ENCODE measurements around the gene OSMR.

OSMR gene

GRCh38 chr5:38845526-38846378 lies at the start of gene OSMR:
Gene OSMR (plus strand): TSS chr5:38846012. CDS start chr5:38869045, 23,033 bp downstream.
- Histone ChIP-seq H3K36me3 (ENCODE audit: insufficient read depth, low read length) (no peaks in the 10 kb centered on the region), H3K9me2 (replicated peaks; ENCODE audit: low read depth, low read length) (no peaks in the 10 kb centered on the region), H3K4me2 (ENCODE audit: low read depth, low read length, poor library complexity, severe bottlenecking) (no peak within 1 kb of the TSS), H3K9me3 (ENCODE audit: insufficient read depth, low read depth, low read length) (no peaks in the 10 kb centered on the region), H3K9ac (ENCODE audit: low read depth, low read length, poor library complexity, severe bottlenecking) (no peak within 1 kb of the TSS), H3K27me3 (ENCODE audit: insufficient read depth, low read length, poor library complexity, severe bottlenecking) (no peaks in the 10 kb centered on the region), H4K20me1 (ENCODE audit: insufficient read depth, low read length, poor library complexity, severe bottlenecking) (no peaks in the 10 kb centered on the region), H2AFZ (ENCODE audit: low read length) (no peak within 1 kb of the TSS), H3K4me3 (ENCODE audit: low read length, poor library complexity, severe bottlenecking) (no peak within 1 kb of the TSS), H3F3A (ENCODE audit: low read depth) (no peaks in the 10 kb centered on the region), H3K79me2 (ENCODE audit: insufficient read depth, low read length) (no peaks in the 10 kb centered on the region), H3K4me1 (ENCODE audit: insufficient read depth, low read length, poor library complexity, severe bottlenecking) (no peaks in the 10 kb centered on the region)
- TF ChIP-seq EZH2phosphoT487 (IDR thresholded peaks at IDR 0.05; ENCODE audit: borderline replicate concordance) (no peak), CTCF (conservative IDR thresholded peaks at IDR 0.05; ENCODE audit: low read length) (no peak)

- Histone ChIP-seq H3K4me3 (ENCODE audit: low read length, poor library complexity, severe bottlenecking) (no peak overlapping the region), H3K27me3 (ENCODE audit: insufficient read depth, low read length, poor library complexity, severe bottlenecking) (no peaks in the 10 kb centered on the region), H2AFZ (ENCODE audit: low read length) (no peak overlapping the region), H3K36me3 (ENCODE audit: insufficient read depth, low read length) (no peaks in the 10 kb centered on the region), H3K9me2 (replicated peaks; ENCODE audit: low read depth, low read length) (no peaks in the 10 kb centered on the region), H3K79me2 (ENCODE audit: insufficient read depth, low read length) (no peaks in the 10 kb centered on the region), H4K20me1 (ENCODE audit: insufficient read depth, low read length, poor library complexity, severe bottlenecking) (no peaks in the 10 kb centered on the region), H3K4me1 (ENCODE audit: insufficient read depth, low read length, poor library complexity, severe bottlenecking) (no peaks in the 10 kb centered on the region), H3K9me3 (ENCODE audit: insufficient read depth, low read depth, low read length) (no peaks in the 10 kb centered on the region), H3K9ac (ENCODE audit: low read depth, low read length, poor library complexity, severe bottlenecking) (no peak overlapping the region), H3F3A (ENCODE audit: low read depth) (no peaks in the 10 kb centered on the region), H3K4me2 (ENCODE audit: low read depth, low read length, poor library complexity, severe bottlenecking) (no peak overlapping the region)
- TF ChIP-seq EZH2phosphoT487 (IDR thresholded peaks at IDR 0.05; ENCODE audit: borderline replicate concordance) (no peak), CTCF (conservative IDR thresholded peaks at IDR 0.05; ENCODE audit: low read length) (no peak)
These were observed 49.1 kb upstream of the OSMR start for GRCh38 chr5:38796742-38797108.

GRCh38 chr5:38797838-38798237 lies 48.0 kb upstream of the OSMR start:
- Histone ChIP-seq H3K9ac (ENCODE audit: low read depth, low read length, poor library complexity, severe bottlenecking) (no peak overlapping the region), H3K9me2 (replicated peaks; ENCODE audit: low read depth, low read length) (no peaks in the 10 kb centered on the region), H3K4me1 (ENCODE audit: insufficient read depth, low read length, poor library complexity, severe bottlenecking) (no peaks in the 10 kb centered on the region), H3K4me3 (ENCODE audit: low read length, poor library complexity, severe bottlenecking) (no peak overlapping the region), H2AFZ (ENCODE audit: low read length) (no peak overlapping the region), H3K36me3 (ENCODE audit: insufficient read depth, low read length) (no peaks in the 10 kb centered on the region), H3K27me3 (ENCODE audit: insufficient read depth, low read length, poor library complexity, severe bottlenecking) (no peaks in the 10 kb centered on the region), H3F3A (ENCODE audit: low read depth) (no peaks in the 10 kb centered on the region), H3K9me3 (ENCODE audit: insufficient read depth, low read depth, low read length) (no peaks in the 10 kb centered on the region), H3K4me2 (ENCODE audit: low read depth, low read length, poor library complexity, severe bottlenecking) (no peak overlapping the region), H3K79me2 (ENCODE audit: insufficient read depth, low read length) (no peaks in the 10 kb centered on the region), H4K20me1 (ENCODE audit: insufficient read depth, low read length, poor library complexity, severe bottlenecking) (no peaks in the 10 kb centered on the region)
- no peak for TF ChIP-seq CTCF (conservative IDR thresholded peaks at IDR 0.05; ENCODE audit: low read length)
- no peak for TF ChIP-seq EZH2phosphoT487 (IDR thresholded peaks at IDR 0.05; ENCODE audit: borderline replicate concordance)

All from Loucy (cell line).